HG03103 (cell line): Measurements from ENCODE around the gene PPP4R1.

Source experiments
- ATAC-seq: cut with Tn5 transposase; IDR thresholded peaks from one replicate; pipeline ENCODE4 v1.9.1; 2021; ENCODE audit warnings: low read depth; ENCODE audit not compliant: unreplicated experiment

Gene PPP4R1

DNA sequence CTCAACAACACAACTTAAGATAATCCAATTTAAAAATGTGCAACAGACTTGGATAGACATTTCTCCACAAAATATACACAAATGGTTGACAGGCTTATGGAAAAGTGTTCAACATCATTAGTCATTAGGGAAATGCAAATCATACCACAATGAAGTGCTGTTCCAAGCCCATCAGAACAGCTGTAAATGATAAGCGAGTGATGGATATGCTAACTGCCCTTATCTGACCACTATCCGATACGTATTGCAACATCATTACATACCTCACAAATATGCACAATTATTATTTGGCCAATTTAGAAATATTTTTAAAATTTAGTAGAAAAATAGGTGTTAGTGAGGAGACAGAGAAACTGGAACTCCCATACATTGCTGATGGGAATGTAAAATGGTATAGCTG, 62.2 kb downstream of the PPP4R1 start:
- no peak for ATAC-seq

- ATAC-seq: no peak
Measured at GRCh38 chr18:9550429-9550828, 63.9 kb downstream of the PPP4R1 start.

DNA sequence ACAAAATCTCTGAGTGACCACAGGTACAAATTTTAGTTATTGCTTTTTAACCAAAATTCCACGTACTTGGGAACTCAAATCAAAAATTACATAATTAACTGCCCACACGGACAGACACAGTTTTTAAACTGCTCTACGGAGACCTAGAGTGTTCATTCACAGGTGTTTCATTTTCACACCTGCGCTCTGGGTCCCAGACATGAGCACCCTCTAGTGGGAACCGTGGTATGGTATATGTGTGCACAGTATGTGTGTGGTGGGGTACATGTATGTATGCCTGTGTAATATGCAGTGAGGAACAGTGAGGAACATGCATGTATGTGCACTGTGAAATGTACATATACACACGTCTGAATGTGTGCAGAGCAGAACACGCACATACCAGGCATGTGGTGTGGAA, 65.0 kb downstream of the PPP4R1 start:
- ATAC-seq: no peak

- ATAC-seq: no peak
Measured at GRCh38 chr18:9547782-9548181, 66.6 kb downstream of the PPP4R1 start.

GRCh38 chr18:9546468-9546867, 67.9 kb downstream of the PPP4R1 start:
- ATAC-seq: no peak

DNA sequence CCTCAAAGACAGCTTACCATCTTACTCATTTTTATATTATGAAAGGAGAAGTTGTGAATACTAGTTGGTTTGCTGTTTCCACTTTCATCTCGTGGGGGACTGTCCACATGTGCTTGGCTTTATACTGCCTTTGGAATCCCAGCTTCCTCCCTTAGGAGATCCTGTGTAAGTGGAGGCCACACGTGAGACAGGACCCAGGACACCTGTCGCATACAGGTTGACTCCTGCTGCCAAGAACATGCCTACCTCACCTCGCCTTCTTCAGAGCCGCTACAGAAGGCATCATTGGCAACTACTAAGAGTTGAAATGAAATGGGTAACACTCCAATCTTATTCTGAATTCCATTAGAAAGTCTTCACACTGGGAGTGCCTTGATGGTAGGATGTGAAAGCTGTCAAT, 69.3 kb downstream of the PPP4R1 start:
- no peak for ATAC-seq

DNA sequence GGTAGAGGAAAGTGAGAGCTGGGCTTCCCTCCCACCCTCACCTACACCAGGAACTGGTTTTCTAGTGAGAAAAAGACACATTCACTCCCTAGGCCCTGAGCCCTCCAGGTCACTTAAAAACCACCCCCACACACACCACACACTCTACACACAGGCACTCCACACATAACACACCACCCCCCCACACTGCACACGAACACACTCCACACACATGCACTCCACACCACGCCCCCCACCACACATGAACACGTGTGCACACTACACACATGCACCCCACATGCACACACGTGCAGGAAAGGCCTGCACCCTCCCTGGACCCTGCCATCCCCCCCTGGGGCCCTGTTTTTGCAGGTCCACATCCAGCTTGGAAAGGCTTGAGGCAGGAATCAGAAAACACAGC, 71.4 kb downstream of the PPP4R1 start:
- ATAC-seq: no peak

DNA sequence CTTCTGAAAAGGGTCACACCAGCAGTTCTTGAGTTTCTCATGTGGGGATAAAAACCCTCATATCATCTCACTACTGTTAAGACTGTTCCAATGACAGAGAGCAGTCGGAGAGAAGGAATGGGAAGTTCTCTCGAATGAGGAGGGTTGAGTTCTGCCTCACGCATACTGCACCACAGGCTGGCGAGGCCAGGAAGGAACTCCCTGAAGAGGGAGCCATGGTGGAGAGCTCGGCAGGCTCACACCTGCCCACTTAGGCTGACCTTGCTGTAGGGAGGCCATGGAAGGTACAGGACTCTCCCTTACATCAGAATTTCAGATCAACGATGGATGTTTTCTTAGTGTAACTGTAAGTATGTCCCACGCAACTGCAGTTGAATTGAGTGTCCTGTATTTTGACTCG, 74.4 kb downstream of the PPP4R1 start:
- no peak for ATAC-seq

DNA sequence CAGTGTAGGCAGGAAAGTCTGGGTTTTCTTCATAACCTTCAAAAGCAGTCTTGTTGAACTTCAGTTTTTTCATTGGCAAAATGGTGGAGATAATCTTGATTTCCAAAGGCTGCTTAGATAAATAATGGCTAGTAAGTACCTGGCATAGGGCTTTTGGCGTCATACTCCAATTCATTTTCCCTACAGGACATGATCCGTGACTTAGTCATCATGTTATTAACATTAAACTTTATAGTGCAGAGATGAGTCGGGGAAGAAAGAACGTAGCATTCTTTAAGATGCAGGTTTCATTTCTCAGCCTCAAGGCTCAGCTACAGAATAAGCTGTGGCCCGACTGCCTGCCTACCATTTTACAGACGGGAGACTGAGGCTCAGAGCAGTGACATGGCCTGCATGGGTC, 75.1 kb downstream of the PPP4R1 start:
- ATAC-seq: no peak

GRCh38 chr18:9537677-9538076, 76.7 kb downstream of the PPP4R1 start:
- ATAC-seq: no peak

- ATAC-seq: no peak
Measured at GRCh38 chr18:9536354-9537152, 77.8 kb downstream of the PPP4R1 start.

GRCh38 chr18:9535430-9535991, 78.8 kb downstream of the PPP4R1 start:
- no peak for ATAC-seq

DNA sequence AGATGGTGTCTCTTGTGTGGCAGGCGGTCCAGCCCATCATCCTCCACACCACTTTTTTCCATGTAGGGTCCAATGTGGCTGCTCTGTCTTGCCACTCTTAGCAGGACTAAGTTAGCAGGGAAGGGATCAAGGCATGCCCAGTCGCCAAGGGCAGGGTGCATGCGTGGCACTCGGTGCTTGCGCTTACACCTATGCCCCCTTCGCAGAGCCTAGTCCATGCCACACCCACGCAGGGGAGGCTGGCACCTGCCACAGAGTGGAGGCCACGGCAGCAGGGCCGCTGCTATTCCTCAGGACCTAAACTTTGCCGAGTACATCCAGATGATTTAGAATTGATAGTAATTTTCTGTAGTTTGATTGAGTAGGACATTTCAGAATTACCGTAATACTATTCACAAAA, 79.5 kb downstream of the PPP4R1 start:
- ATAC-seq: no peak

GRCh38 chr18:9531791-9532410, 82.5 kb downstream of the PPP4R1 start:
- no peak for ATAC-seq

GRCh38 chr18:9530226-9531009, 83.9 kb downstream of the PPP4R1 start:
- ATAC-seq: no peak

DNA sequence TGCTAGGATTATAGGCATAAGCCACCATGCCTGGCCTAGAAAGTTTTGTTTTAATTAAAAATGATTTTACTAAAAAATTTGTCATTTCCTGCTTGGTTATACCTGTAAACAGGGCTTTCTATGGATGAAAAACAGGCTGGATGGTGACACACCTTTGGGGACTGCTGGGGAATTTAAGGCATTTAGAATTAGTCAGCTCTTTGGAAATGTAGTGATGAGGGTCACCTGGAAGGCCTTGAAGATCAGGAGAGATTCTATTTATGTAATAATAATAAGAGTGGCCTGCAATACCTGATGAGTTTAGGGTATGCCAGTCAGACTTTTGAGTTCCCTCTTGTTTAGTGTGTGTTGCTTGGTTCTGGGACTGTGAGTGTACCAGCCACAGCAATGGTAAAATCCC, 87.9 kb downstream of the PPP4R1 start:
- ATAC-seq: no peak

- ATAC-seq: no peak
Measured at GRCh38 chr18:9522952-9523351, 91.4 kb downstream of the PPP4R1 start.

- no peak for ATAC-seq
Measured at GRCh38 chr18:9521770-9522169, 92.6 kb downstream of the PPP4R1 start.

- no peak for ATAC-seq
Measured at GRCh38 chr18:9520666-9521065, 93.7 kb downstream of the PPP4R1 start.

DNA sequence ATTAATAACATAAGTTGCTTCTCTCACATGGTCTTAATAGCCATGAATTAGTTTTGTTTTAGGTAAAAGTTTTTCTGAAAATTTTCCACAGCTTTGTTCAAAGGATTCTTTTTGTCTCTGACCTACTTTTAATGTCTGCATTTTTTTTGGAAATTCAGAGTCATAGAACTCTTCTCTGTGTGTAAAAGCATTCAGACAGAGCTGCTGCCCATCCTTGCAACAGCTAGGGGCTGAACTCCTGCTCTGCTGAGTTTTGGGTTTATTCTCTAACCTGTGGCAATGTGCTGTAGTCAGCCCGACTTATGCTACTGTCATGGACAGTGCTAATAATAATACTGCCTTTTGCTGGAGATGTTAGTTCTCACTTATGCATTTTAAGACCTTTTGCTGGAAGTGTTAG, 95.0 kb downstream of the PPP4R1 start:
- ATAC-seq: no peak

GRCh38 chr18:9517869-9518268, 96.5 kb downstream of the PPP4R1 start:
- no peak for ATAC-seq
